ENCODE data around the gene PFKM. TPM values are rescaled to one million over a fixed set of nuclear protein-coding genes. Genes with fewer than 3 reads are reported as not detected.

The PFKM gene
- total and polyA plus RNA-seq, 9 of the 15 experiments (the other 6 are each of a cell fraction or from before 2014, with no cell fraction given) = 16.5 to 39.9 (median 31.7) TPM

- TF ChIP-seq CHD1 (IDR thresholded peaks at IDR 0.05; ENCODE audit: low read length) = no peak
- no peak for TF ChIP-seq RBM39 (optimal IDR thresholded peaks at IDR 0.05; ENCODE audit: low read depth, low read length)
- TF ChIP-seq ZC3H8 (IDR thresholded peaks at IDR 0.05) = no peak
- TF ChIP-seq TEAD2 (tag; IDR thresholded peaks at IDR 0.05) = no peak
- no peak for TF ChIP-seq CEBPB (tag; IDR thresholded peaks at IDR 0.05)
- TF ChIP-seq SIN3A (IDR thresholded peaks at IDR 0.05; ENCODE audit: borderline replicate concordance in 2 of 2, control insufficient read depth in 1 of 2, low read depth in 2 of 2, low read length in 2 of 2) = peak; percentile 26 to 44; a peak in 2 of 4 replicates
- TF ChIP-seq GABPB2 (CRISPR knock-in tag; conservative IDR thresholded peaks at IDR 0.05) = no peak
- TF ChIP-seq UBTF (IDR thresholded peaks at IDR 0.05; ENCODE audit: borderline replicate concordance in 1 of 2, low read depth in 2 of 2, low read length in 2 of 2) = 0 out of 4 replicates have a peak, but pooled peaks of 1 of the 2 experiments have one; percentile 15
- TF ChIP-seq ZNF384 (IDR thresholded peaks at IDR 0.05; ENCODE audit: low read depth, low read length) = no peak
- TF ChIP-seq SAP30 (IDR thresholded peaks at IDR 0.05; ENCODE audit: borderline replicate concordance, insufficient read depth, low read depth, low read length, poor library complexity, severe bottlenecking) = peak; percentile 60
- TF ChIP-seq KLF13 (tag; IDR thresholded peaks at IDR 0.05; ENCODE audit: borderline replicate concordance, low read depth) = no peak
- TF ChIP-seq YY1 (IDR thresholded peaks at IDR 0.05; ENCODE audit: borderline replicate concordance in 1 of 3, control insufficient read depth in 1 of 3, extremely low read depth in 1 of 3, insufficient read depth in 3 of 3, insufficient read length in 1 of 3, insufficient replicate concordance in 2 of 3, low read depth in 1 of 3, low read length in 2 of 3) = no peak
- no peak for TF ChIP-seq ARHGAP35 (IDR thresholded peaks at IDR 0.05; ENCODE audit: partially characterized antibody)
- TF ChIP-seq CBX5 (IDR thresholded peaks at IDR 0.05; ENCODE audit: borderline replicate concordance, low read depth) = no peak
- TF ChIP-seq NCOA2 (IDR thresholded peaks at IDR 0.05; ENCODE audit: partially characterized antibody in 2 of 2) = no peak
- TF ChIP-seq ZNF316 (IDR thresholded peaks at IDR 0.05) = 0 out of 2 replicates have a peak, but pooled peaks have one; percentile 34
- 0 out of 2 replicates have a peak, but pooled peaks have one; percentile 11 for TF ChIP-seq ZNF143 (CRISPR knock-in tag; IDR thresholded peaks at IDR 0.05)
- TF ChIP-seq ARID2 (IDR thresholded peaks at IDR 0.05) = 0 out of 2 replicates have a peak, but pooled peaks have one; percentile 34
- TF ChIP-seq RAD21 (CRISPR knock-in tag; conservative IDR thresholded peaks at IDR 0.05 in 1 of 2, IDR thresholded peaks at IDR 0.05 in 1 of 2) = no peak
- TF ChIP-seq EWSR1 (IDR thresholded peaks at IDR 0.05; ENCODE audit: borderline replicate concordance, low read depth, partially characterized antibody) = no peak
- TF ChIP-seq PHTF2 (CRISPR knock-in tag; IDR thresholded peaks at IDR 0.05) = 0 out of 2 replicates have a peak, but pooled peaks have one; percentile 36
- TF ChIP-seq PKNOX1 (IDR thresholded peaks at IDR 0.05) = no peak
- no peak for TF ChIP-seq THRAP3 (IDR thresholded peaks at IDR 0.05; ENCODE audit: borderline replicate concordance)
- TF ChIP-seq E2F3 (CRISPR knock-in tag; IDR thresholded peaks at IDR 0.05) = no peak
- TF ChIP-seq PTTG1 (tag; IDR thresholded peaks at IDR 0.05; ENCODE audit: low read depth) = no peak
- no peak for TF ChIP-seq ADNP (tag; IDR thresholded peaks at IDR 0.05)
Measured at GRCh38 chr12:48105321-48105866, 13.8 kb upstream of the PFKM start (continued).
